ENCODE data around the gene TSGA10IP.

The TSGA10IP gene

GRCh38 chr11:65977621-65978390 lies 32.5 kb downstream of the TSGA10IP start:
- DNase-seq: no peak

GRCh38 chr11:65978391-65979238 lies 33.3 kb downstream of the TSGA10IP start:
- DNase-seq: no peak

DNA sequence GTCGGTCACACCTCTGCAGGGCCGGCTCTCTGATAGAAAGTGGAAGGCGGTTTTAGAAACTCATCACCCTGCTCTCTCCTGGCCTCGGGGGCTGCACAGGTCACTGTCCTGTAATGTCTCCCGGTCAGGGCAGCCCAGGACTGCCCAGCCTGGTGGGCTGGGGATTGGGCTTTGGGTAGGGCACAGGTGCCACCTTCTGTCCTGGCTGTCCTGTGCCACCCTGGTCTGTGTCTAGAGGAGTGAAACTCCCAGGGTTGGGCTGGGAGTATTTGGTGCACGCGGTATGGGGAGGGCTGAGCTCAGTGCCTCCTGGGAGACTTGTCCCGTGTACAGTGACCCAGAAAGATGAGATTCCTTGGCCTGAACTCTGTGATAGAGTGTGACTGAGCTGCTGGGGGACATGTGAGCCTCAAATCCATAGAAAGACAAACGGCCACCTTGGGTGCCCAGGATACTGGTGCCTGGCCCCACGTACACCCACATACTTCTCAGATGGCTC lies 34.0 kb downstream of the TSGA10IP start:
- DNase-seq: no peak

DNA sequence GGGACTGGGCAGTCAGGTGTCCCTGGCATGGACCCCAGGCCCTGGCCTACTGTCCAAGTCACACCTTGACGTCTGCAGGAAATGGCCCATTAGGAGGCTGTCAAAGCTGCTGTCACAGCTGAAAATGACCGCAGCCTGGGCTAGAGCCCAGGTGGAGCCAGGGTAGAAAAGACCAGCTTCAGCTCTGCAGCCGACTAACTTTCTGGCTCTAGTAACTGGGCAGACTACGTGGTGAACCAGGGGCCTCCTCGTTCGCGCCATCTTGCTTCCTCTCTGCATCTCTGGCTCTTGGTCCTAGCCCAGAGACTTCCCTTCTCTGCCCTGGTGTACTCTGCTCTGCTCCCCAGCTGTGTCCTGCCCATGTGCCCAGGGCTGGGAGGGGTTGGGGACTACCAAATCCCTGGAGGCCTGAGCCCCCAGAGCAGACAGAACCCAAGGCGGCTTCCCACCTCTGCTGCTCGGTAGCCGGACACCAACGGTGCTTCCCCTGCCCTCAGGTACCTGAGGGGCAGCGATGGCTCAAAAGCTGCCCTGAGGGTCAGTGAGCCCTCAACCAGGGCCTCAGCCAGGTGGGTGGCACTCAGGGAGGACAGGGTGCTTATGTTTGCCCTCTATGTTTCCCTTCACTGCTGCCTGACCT lies 35.9 kb downstream of the TSGA10IP start:
- DNase-seq: no peak

- no peak for DNase-seq
Measured at GRCh38 chr11:65981972-65982823, 36.9 kb downstream of the TSGA10IP start.

DNA sequence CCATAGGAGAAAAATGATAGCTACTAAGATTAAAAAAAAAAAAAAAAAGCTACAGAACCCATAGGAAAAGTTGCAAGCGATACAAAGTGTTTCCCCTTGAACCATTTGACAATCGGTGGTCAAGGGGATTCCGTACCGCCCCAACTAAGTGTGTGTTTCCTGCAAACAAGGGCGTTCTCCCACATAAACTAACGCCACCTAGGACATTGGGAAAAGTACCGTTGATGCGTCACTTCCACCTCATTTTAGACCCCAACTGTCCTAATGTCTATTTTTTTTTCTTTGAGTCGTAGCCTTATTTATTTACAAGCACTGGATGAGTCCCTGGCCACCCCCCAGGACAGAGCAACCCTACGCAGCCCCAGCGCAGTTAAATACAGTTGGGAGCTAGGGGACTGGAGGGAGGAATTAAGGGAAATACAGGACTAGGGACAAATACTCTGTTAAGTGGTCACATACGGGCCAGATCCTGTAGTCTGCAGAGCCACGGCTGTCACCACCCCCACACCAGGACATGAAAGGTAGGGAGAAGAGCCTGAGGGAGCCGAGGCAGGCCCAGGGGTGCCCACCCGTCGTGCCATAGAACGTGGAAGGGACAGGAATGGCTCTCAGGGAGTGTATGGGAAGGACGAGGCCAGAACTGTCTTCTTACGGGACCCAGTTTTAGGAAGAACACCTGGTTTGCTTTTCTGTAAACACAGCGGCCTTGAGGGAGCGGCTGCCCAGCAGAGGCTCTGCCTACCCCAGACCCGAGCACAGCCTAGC lies 37.7 kb downstream of the TSGA10IP start:
- no peak for DNase-seq

- DNase-seq: no peak
Measured at GRCh38 chr11:65983589-65983987, 38.3 kb downstream of the TSGA10IP start.

GRCh38 chr11:65987336-65987735 lies 42.1 kb downstream of the TSGA10IP start:
- no peak for DNase-seq

- peak; percentile 91 for DNase-seq
Measured at GRCh38 chr11:65988791-65989592, 43.7 kb downstream of the TSGA10IP start.

- DNase-seq: no peak
Measured at GRCh38 chr11:65992056-65992455, 46.8 kb downstream of the TSGA10IP start.

- no peak for DNase-seq
Measured at GRCh38 chr11:65997286-65997685, 52.0 kb downstream of the TSGA10IP start.

- peak; percentile 96 for DNase-seq
Measured at GRCh38 chr11:66001942-66002647, 56.8 kb downstream of the TSGA10IP start, which contains the start of the genes BANF1 and EIF1AD. Gene BANF1 (plus strand): TSS chr11:66002503. CDS start chr11:66003251, 748 bp downstream. Gene EIF1AD (minus strand): TSS chr11:66002157. CDS start chr11:66000389, 1,768 bp downstream.

DNA sequence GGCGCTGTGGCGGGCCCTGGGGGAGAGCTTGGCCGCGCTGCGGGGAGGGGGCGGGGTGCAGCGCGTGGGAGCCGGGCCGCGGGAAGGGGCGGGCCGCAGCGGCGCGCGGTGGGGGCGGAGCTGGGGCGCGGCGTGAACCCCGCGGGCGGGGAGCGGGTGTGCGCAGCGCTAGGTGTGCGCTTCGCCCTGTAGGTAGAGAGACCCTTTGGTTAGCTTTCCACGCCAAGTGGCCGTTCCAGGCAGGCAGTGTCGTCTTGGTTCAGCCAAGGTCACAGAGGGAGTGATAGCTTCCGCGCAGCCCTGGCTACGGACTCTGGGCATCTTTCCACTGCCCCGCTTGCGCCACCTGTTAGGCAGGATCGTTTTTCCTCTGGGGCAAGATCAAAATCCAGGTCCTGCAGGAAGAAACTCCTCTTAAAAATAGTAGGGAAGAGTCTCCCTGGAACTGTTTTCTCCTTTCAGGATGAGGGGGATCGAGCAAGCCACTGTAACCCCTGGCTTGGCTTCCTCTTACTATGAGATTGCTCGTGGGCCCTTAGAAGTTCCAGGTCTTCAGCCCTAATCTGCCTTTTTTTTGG lies 57.5 kb downstream of the TSGA10IP start:
- DNase-seq: no peak

- DNase-seq: no peak
Measured at GRCh38 chr11:66003291-66003690, 58.0 kb downstream of the TSGA10IP start.

- no peak for DNase-seq
Measured at GRCh38 chr11:66004186-66004585, 58.9 kb downstream of the TSGA10IP start.

DNA sequence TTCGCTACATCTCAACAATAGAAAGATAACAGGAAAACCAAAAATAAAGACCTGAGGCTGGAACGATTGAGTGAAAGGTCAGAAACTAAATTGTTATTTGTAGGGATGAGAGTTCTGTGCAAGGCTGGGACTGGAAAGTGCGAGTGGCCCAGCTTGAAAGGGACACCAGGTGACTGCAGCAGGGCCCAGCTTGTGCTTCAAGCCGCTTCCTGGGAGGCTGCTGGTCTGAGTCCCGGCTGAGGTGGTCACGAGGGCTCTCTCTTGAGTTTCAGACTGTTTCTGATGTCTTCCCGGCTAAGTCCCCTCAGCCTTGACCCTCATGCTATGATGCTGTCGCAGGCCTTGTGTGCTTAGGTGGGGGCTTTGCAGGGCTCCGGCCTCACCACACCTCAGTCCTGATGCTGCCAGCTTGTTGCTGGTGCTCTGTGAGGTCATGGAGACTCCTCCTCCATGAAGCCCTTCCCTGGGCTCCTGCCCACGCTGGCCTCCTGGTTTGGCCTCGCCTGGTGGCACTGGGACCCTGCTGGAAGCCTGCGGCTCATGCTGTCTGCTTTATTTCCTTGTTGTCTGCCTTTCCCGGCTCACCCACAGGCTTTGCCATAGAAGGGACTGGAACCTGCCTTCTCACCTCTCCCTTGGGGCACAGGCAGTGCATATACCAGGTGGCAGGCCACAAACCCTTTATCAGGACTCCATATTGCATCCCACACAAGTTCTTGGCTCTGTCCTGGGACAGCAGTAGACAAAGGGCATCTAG lies 61.0 kb downstream of the TSGA10IP start:
- DNase-seq: no peak

DNA sequence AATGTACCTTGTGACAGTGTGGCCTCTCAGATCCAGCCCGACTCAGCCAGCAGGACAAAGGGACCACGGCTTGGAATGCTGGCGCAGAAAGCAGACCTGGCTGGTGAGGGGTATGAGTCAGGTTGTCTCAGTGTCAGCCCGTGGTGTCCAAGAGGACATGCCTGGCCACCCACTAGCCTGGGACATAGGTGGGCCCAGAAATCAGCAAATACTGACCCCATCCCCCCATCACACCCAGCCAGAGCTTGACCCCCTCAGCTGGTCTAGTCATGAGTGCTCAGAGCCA lies 61.6 kb downstream of the TSGA10IP start:
- DNase-seq: no peak

DNA sequence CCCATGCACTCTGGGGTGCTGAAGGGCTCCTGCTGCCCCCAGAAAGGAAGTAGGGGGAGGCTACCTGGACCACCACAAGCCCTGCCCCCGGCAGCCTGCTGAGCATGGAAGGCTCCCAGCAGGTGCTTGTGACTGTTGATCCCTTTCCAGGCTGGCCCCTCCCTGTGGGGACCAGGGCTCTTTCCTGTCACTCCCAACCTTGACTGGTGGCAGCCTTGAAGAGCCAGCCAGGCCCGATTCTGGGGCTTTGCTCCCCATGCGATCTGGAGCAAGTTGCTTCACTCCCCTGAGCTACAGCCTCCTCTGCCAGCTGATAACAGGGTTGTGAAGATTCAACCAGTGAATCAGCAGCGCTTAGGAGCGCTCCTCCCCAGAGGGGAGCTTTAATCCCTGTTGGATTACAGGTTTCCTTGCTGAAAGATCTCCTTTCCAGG lies 61.9 kb downstream of the TSGA10IP start:
- no peak for DNase-seq

DNA sequence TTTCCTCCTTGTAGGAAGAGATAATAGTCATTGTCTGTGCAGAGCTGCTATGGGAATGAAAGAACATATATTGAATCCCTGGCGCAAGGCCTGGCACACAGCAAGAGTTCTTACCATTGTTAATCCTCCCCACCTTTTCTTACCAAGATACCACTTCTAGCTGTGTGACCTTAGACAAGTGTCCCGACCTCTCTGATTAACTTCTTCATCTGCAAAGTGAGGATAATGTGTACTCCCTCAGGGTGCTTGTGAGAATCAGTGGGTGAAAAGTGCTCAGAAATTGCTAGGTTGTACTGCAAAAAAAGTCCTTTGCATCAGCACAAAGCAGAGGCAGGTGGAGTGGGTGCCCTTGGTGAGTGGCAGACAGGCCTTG lies 62.8 kb downstream of the TSGA10IP start:
- DNase-seq: no peak
